HCT116 (cell line): ENCODE measurements around the gene GYS2. TPM values are rescaled to one million over a fixed set of nuclear protein-coding genes. Genes with fewer than 3 reads are reported as not detected.

Source experiments
- ATAC-seq: fragments of 200-7000 bp; cut with Tn5 transposase; 2 replicates; pipeline ENCODE4 v1.9.1; 2020; ENCODE audit warnings: mild to moderate bottlenecking, moderate library complexity
- BruUV-seq: library from RNA; stranded (reverse); fragments of 400-500 nt; replicated peaks from 2 replicates; lab custom pipeline; 2021; lab: Mats Ljungman, UMichigan
- CTCF ChIA-PET: fragments of 300-600 bp; sonication (Branson Sonifier 250); formaldehyde crosslinking; loops from one replicate; lab custom pipeline; 2021; ENCODE audit warnings: antibody characterized with exemption; lab: Charles Lee
- POLR2A ChIA-PET: fragments of 300-600, 350-600 bp; sonication (Branson Sonifier 250); formaldehyde crosslinking; loops from one replicate; lab custom pipeline; 2021; ENCODE audit warnings: antibody characterized with exemption; lab: Charles Lee
- RAD21 ChIA-PET, 2 experiments: fragments of 300-600 bp; sonication (Branson Sonifier 250); formaldehyde crosslinking; loops; one replicate each; lab custom pipeline; 2023; ENCODE audit warnings: low total read pairs in 2 of 2; ENCODE audit not compliant: uncharacterized antibody in 2 of 2, unreplicated experiment in 2 of 2, low non-redundant PET in 1 of 2; lab: Charles Lee
- DNase-seq: peaks from one replicate; pipeline ENCODE4 v3.0.0-alpha.2; 2010; ENCODE audit warnings: low read depth, low spot score
- H2AFZ ChIP-seq: fragments of 200-600 bp; shearing (Covaris generic), sonication (generic); 2 replicates; pipeline ENCODE4 v1.6.1; 2017; ENCODE audit warnings: low read depth, mixed run types, mixed read lengths, antibody characterized with exemption, low read length; ENCODE audit not compliant: poor library complexity, severe bottlenecking
- H3K27ac ChIP-seq: 2 replicates; pipeline ENCODE4 v1.5.1; 2012; ENCODE audit warnings: low read depth, low read length
- H3K27me3 ChIP-seq: fragments of 200-600 bp; sonication (generic); 2 replicates; pipeline ENCODE4 v1.6.1; 2016; ENCODE audit warnings: mixed run types, low read length, mixed read lengths; ENCODE audit not compliant: insufficient read depth
- H3K36me3 ChIP-seq, 2 experiments: fragments of 200-500 bp in 1 of 2; fragments of 200-600 bp in 1 of 2; sonication (Bioruptor generic) in 1 of 2; sonication (generic) in 1 of 2; 2 replicates each; pipeline versions ENCODE4 v1.5.1 to v1.6.1; 2014 to 2016; ENCODE audit warnings: low read length in 2 of 2, inconsistent platforms in 1 of 2, mixed read lengths in 1 of 2, mixed run types in 1 of 2; ENCODE audit not compliant: insufficient read depth in 2 of 2, control insufficient read depth in 1 of 2
- H3K4me1 ChIP-seq, 2 experiments: fragments of 200-600 bp in 1 of 2; sonication (generic) in 1 of 2; 2 replicates each; pipeline versions ENCODE4 v1.5.1 to v1.6.1; 2012 to 2017; ENCODE audit warnings: low read length in 2 of 2, inconsistent platforms in 1 of 2, mild to moderate bottlenecking in 1 of 2, mixed read lengths in 1 of 2, mixed run types in 1 of 2, moderate library complexity in 1 of 2; ENCODE audit not compliant: insufficient read depth in 2 of 2, control insufficient read depth in 1 of 2
- H3K4me2 ChIP-seq: fragments of 200-600 bp; sonication (generic); 2 replicates; pipeline ENCODE4 v1.6.1; 2017; ENCODE audit warnings: mixed run types, low read length, mixed read lengths
- H3K4me3 ChIP-seq, 2 experiments: fragments of 200-600 bp in 1 of 2; sonication (generic) in 1 of 2; replicated peaks in 1 of 2; 2 replicates each; pipeline ENCODE4 v1.5.1; 2011 to 2016; ENCODE audit warnings: low read length in 2 of 2, control low read depth in 1 of 2, low read depth in 1 of 2, mild to moderate bottlenecking in 1 of 2, mixed read lengths in 1 of 2, mixed run types in 1 of 2
- H3K79me2 ChIP-seq: fragments of 200-600 bp; sonication (generic); 2 replicates; pipeline ENCODE4 v1.6.1; 2017; ENCODE audit warnings: mild to moderate bottlenecking, mixed run types, low read length, moderate library complexity, mixed read lengths; ENCODE audit not compliant: insufficient read depth
- H3K9ac ChIP-seq: fragments of 200-600 bp; sonication (generic); 2 replicates; pipeline ENCODE4 v1.6.1; 2016; ENCODE audit warnings: low read length, mixed read lengths
- H3K9me2 ChIP-seq: fragments of 200-600 bp; sonication (generic), shearing (Covaris generic); 2 replicates; pipeline ENCODE4 v1.6.1; 2017; ENCODE audit warnings: mixed run types, mild to moderate bottlenecking, moderate library complexity; ENCODE audit not compliant: insufficient read depth
- H3K9me3 ChIP-seq, 2 experiments: fragments of 200-500 bp in 1 of 2; fragments of 200-600 bp in 1 of 2; sonication (Bioruptor generic) in 1 of 2; sonication (generic) in 1 of 2; 2 replicates each; pipeline ENCODE4 v1.6.1; 2014 to 2017; ENCODE audit warnings: low read length in 2 of 2, mixed read lengths in 2 of 2, inconsistent platforms in 1 of 2, low read depth in 1 of 2, mild to moderate bottlenecking in 1 of 2, mixed run types in 1 of 2, moderate library complexity in 1 of 2; ENCODE audit not compliant: control insufficient read depth in 1 of 2, insufficient read depth in 1 of 2
- H4K20me1 ChIP-seq: fragments of 200-600 bp; sonication (generic), shearing (Covaris generic); 2 replicates; pipeline ENCODE4 v1.6.1; 2017; ENCODE audit warnings: mixed run types, mild to moderate bottlenecking, moderate library complexity; ENCODE audit not compliant: insufficient read depth
- ATF3 ChIP-seq: IDR thresholded peaks from 2 replicates; pipeline ENCODE4 v1.6.1; 2012
- CEBPB ChIP-seq: IDR thresholded peaks from 2 replicates; pipeline ENCODE4 v1.6.1; 2012; ENCODE audit warnings: low read depth
- CTCF ChIP-seq, 3 experiments: fragments of 200-600 bp in 1 of 3; sonication (generic) in 1 of 3; IDR thresholded peaks in 2 of 3; conservative IDR thresholded peaks in 1 of 3; 2 replicates each; pipeline ENCODE4 v1.5.1; 2012 to 2017; ENCODE audit warnings: low read depth in 2 of 3, low read length in 2 of 3, antibody characterized with exemption in 1 of 3, borderline replicate concordance in 1 of 3, control low read depth in 1 of 3, mild to moderate bottlenecking in 1 of 3, mixed read lengths in 1 of 3, mixed run types in 1 of 3, moderate library complexity in 1 of 3; ENCODE audit not compliant: insufficient read depth in 1 of 3
- EGR1 ChIP-seq: IDR thresholded peaks from 2 replicates; pipeline ENCODE4 v1.6.1; 2012; ENCODE audit warnings: low read depth
- EZH2 ChIP-seq: fragments of 200-600 bp; sonication (generic); IDR thresholded peaks from 2 replicates; pipeline ENCODE4 v1.6.1; 2017; ENCODE audit warnings: antibody characterized with exemption, mixed run types
- EZH2phosphoT487 ChIP-seq: fragments of 200-600 bp; IDR thresholded peaks from 2 replicates; pipeline ENCODE4 v1.6.1; 2018; ENCODE audit warnings: antibody characterized with exemption, borderline replicate concordance
- FOSL1 ChIP-seq: IDR thresholded peaks from 2 replicates; pipeline ENCODE4 v1.6.1; 2012; ENCODE audit warnings: low read depth
- JUND ChIP-seq: IDR thresholded peaks from 2 replicates; pipeline ENCODE4 v1.6.1; 2012
- MAX ChIP-seq: IDR thresholded peaks from 2 replicates; pipeline ENCODE4 v1.6.1; 2012
- POLR2A ChIP-seq: IDR thresholded peaks from 2 replicates; pipeline ENCODE4 v1.7.0; 2011; ENCODE audit warnings: borderline replicate concordance; ENCODE audit not compliant: insufficient read depth, insufficient read length; ENCODE audit errors: extremely low read depth
- POLR2AphosphoS5 ChIP-seq: IDR thresholded peaks from 2 replicates; pipeline ENCODE4 v1.6.1; 2011; ENCODE audit warnings: mild to moderate bottlenecking, low read depth, low read length, moderate library complexity
- RAD21 ChIP-seq: IDR thresholded peaks from 2 replicates; pipeline ENCODE4 v1.6.1; 2012; ENCODE audit warnings: low read depth, mild to moderate bottlenecking
- REST ChIP-seq: IDR thresholded peaks from 2 replicates; pipeline ENCODE4 v1.6.1; 2012; ENCODE audit warnings: low read depth
- SIN3A ChIP-seq: IDR thresholded peaks from 2 replicates; pipeline ENCODE4 v1.6.1; 2012; ENCODE audit warnings: low read depth
- SP1 ChIP-seq: IDR thresholded peaks from 2 replicates; pipeline ENCODE4 v1.6.1; 2012; ENCODE audit warnings: low read depth
- SRF ChIP-seq: IDR thresholded peaks from 2 replicates; pipeline ENCODE4 v1.6.1; 2012; ENCODE audit warnings: low read depth
- TCF7L2 ChIP-seq: IDR thresholded peaks from 2 replicates; pipeline ENCODE4 v1.7.0; 2011; ENCODE audit warnings: borderline replicate concordance, inconsistent platforms; ENCODE audit not compliant: insufficient read depth, insufficient read length; ENCODE audit errors: extremely low read depth
- YY1 ChIP-seq: IDR thresholded peaks from 2 replicates; pipeline ENCODE4 v1.6.1; 2011; ENCODE audit warnings: low read length, low read depth, moderate library complexity, mild to moderate bottlenecking; ENCODE audit not compliant: insufficient replicate concordance; ENCODE audit errors: extremely low read depth
- ZBTB33 ChIP-seq: IDR thresholded peaks from 2 replicates; pipeline ENCODE4 v1.6.1; 2011; ENCODE audit warnings: mild to moderate bottlenecking, low read length, moderate library complexity; ENCODE audit not compliant: insufficient replicate concordance; ENCODE audit errors: extremely low read depth
- intact Hi-C: fragments of 100-400 bp; cut with micrococcal nuclease; formaldehyde crosslinking; loops from 2 replicates; pipeline ENCODE4 v1.10.0; 2022
- total RNA-seq: library from RNA; stranded (reverse); gene quantifications from one replicate; pipeline ENCODE4 v1.2.1, GENCODE V29; 2021; ENCODE audit not compliant: unreplicated experiment

The GYS2 gene
- total RNA-seq, 1 experiment from 2014 or later = not detected

GRCh38 chr12:21509768-21510167 lies 94.9 kb downstream of the GYS2 start:
- TF ChIP-seq REST (no peak), TCF7L2 (no peak), CTCF (IDR thresholded peaks at IDR 0.05 in 2 of 3, conservative IDR thresholded peaks at IDR 0.05 in 1 of 3; ENCODE audit: borderline replicate concordance in 1 of 3, insufficient read depth in 1 of 3, low read depth in 2 of 3, low read length in 2 of 3) (no peak), POLR2AphosphoS5 (no peak), ATF3 (no peak), SRF (no peak), ZBTB33 (no peak), CEBPB (no peak), SP1 (no peak), JUND (no peak), EZH2phosphoT487 (no peak), SIN3A (no peak), POLR2A (no peak), EGR1 (no peak), YY1 (no peak), FOSL1 (no peak), RAD21 (no peak), EZH2 (no peak), MAX (no peak)
- TF ChIP-seq, all 23 proteins: peak for 0

More at GRCh38 chr12:21509768-21510167, 94.9 kb downstream of the GYS2 start:
- H4K20me1 ChIP-seq = no peaks in the 10 kb centered on the region
- no peaks in the 10 kb centered on the region for H3K9me3 ChIP-seq
- no TSS peak for BruUV-seq
- ATAC-seq (no peak), DNase-seq (no peak)
- no peaks in the 10 kb centered on the region for H3K9me2 ChIP-seq
- intact Hi-C loops = no loop called here
- H2AFZ ChIP-seq = no peak overlapping the region
- H3K4me2 ChIP-seq = no peak overlapping the region
- H3K27ac ChIP-seq = no peak overlapping the region
- ChIA-PET POLR2A (no interaction called here), RAD21 (no interaction called here), CTCF (no interaction called here)
- no peak overlapping the region for H3K9ac ChIP-seq
- H3K79me2 ChIP-seq = peaks cover 51% of the 10 kb centered on the region
- no peaks in the 10 kb centered on the region for H3K27me3 ChIP-seq
- peaks cover 0 to 5% of the 10 kb centered on the region in 2 experiments; a peak in 1 of 4 replicates for H3K36me3 ChIP-seq
- H3K4me3 ChIP-seq = no peak overlapping the region
- no peaks in the 10 kb centered on the region for H3K4me1 ChIP-seq
